ENCODE measurements around the gene FXYD3.

DNA sequence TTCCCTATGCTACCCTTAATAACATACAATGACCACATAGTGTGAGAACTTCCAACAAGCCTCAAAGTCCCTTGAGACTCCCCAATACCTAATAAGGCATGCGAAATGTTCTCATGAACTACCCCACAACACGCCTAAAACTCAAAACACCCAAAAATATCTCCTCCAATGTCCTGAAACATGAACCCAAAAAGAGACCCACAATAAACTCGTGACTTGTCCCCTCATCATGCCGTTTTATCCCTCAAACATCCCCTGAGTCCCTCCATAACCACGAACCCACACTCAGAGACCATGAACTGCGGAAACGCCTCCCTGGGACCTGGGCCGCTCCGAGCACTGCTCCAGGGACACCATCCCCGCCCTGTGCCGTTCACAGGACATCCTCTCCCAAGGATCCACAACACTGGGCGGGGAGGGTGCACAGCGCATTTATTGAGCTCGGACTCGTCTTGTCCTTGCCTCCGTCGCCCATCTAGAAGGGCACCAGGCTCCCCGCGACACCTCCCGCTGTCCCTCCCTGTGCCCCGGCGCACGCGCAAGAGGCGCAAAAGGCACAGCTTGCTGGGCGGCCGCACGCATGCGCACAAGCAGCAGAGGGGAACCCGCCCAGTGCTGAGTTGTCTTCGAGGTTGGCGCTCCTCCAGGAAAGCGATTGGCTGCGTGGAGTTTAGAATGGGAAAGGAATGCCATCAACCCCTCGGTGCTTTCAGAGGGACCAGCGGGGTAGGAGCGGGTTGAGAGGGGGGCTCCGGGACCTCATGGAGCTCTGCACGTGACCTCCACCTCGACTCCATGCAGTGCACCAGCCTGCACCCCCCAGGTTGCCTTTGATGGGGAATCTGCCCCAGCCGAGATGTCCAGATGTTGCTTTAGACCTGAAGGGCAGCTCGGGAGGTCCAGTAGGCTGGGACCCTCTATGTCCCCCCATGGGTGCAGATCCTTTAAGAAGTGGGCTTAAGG is 8.8 kb downstream of the FXYD3 start:
- TF ChIP-seq, protein P1, sequence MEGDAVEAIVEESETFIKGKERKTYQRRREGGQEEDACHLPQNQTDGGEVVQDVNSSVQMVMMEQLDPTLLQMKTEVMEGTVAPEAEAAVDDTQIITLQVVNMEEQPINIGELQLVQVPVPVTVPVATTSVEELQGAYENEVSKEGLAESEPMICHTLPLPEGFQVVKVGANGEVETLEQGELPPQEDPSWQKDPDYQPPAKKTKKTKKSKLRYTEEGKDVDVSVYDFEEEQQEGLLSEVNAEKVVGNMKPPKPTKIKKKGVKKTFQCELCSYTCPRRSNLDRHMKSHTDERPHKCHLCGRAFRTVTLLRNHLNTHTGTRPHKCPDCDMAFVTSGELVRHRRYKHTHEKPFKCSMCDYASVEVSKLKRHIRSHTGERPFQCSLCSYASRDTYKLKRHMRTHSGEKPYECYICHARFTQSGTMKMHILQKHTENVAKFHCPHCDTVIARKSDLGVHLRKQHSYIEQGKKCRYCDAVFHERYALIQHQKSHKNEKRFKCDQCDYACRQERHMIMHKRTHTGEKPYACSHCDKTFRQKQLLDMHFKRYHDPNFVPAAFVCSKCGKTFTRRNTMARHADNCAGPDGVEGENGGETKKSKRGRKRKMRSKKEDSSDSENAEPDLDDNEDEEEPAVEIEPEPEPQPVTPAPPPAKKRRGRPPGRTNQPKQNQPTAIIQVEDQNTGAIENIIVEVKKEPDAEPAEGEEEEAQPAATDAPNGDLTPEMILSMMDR (IDR thresholded peaks at IDR 0.05; ENCODE audit: insufficient read depth, low read depth, low read length), result no peak
- TF ChIP-seq EZH2 (IDR thresholded peaks at IDR 0.05; ENCODE audit: insufficient read depth, low read length), result no peak

Data from astrocyte (in vitro differentiated cells and primary cell).